ENCODE results near the gene IMPDH2.

DNA sequence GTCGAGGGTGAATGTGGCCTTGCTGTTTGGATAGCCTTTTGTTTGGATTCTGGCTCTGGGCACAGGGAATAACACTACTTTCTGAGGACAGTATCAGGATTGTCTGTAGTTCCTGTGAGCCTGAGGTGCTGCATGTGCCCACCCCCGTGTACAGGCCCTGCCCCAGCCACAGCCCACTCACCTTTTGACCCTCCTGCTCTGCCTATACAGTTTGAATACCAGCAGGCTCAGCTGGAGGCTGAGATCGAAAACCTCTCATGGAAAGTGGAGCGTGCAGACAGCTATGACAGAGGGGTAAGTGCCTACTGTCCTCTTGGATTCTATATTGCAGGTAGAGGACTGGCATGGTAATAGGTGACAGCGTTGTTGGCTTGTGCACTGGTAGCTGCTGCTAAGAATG lies 46.5 kb downstream of the IMPDH2 start:
- TF ChIP-seq, protein P1, sequence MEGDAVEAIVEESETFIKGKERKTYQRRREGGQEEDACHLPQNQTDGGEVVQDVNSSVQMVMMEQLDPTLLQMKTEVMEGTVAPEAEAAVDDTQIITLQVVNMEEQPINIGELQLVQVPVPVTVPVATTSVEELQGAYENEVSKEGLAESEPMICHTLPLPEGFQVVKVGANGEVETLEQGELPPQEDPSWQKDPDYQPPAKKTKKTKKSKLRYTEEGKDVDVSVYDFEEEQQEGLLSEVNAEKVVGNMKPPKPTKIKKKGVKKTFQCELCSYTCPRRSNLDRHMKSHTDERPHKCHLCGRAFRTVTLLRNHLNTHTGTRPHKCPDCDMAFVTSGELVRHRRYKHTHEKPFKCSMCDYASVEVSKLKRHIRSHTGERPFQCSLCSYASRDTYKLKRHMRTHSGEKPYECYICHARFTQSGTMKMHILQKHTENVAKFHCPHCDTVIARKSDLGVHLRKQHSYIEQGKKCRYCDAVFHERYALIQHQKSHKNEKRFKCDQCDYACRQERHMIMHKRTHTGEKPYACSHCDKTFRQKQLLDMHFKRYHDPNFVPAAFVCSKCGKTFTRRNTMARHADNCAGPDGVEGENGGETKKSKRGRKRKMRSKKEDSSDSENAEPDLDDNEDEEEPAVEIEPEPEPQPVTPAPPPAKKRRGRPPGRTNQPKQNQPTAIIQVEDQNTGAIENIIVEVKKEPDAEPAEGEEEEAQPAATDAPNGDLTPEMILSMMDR (IDR thresholded peaks at IDR 0.05; ENCODE audit: low read length) = no peak
- no peak for TF ChIP-seq EZH2 (optimal IDR thresholded peaks at IDR 0.05; ENCODE audit: low read depth, low read length)

All from MM.1S (cell line).